Endothelial cell of umbilical vein (primary cell): ENCODE measurements around the gene FAM120B. TPM values are rescaled to one million over a fixed set of nuclear protein-coding genes. Genes with fewer than 3 reads are reported as not detected.

Source experiments
- BruUV-seq: library from RNA; stranded (reverse); fragments of 400-500 nt; replicated peaks from 2 replicates; lab custom pipeline; 2021; lab: Mats Ljungman, UMichigan
- CTCF ChIA-PET: fragments of 300-600, 350-600 bp; sonication (Branson Sonifier 250); formaldehyde crosslinking; loops from one replicate; lab custom pipeline; 2021; ENCODE audit warnings: antibody characterized with exemption, inconsistent platforms; lab: Charles Lee
- POLR2A ChIA-PET: fragments of 300-600, 350-600 bp; sonication (Branson Sonifier 250); formaldehyde crosslinking; loops from one replicate; lab custom pipeline; 2021; ENCODE audit warnings: antibody characterized with exemption, inconsistent platforms; lab: Charles Lee
- DNase-seq: peaks from one replicate; pipeline ENCODE4 v3.0.0-alpha.2; 2011; ENCODE audit warnings: low read depth, low spot score
- FAIRE-seq: peaks from 2 replicates; lab custom pipeline; 2011; peaks lifted over from hg19 to GRCh38; lab: Jason Lieb, UNC
- H2AFZ ChIP-seq: 2 replicates; pipeline ENCODE4 v1.6.0; 2012; ENCODE audit warnings: low read depth, low read length, control low read depth, inconsistent platforms
- H3K27ac ChIP-seq: 2 replicates; pipeline ENCODE4 v1.5.1; 2011; ENCODE audit warnings: low read depth, mild to moderate bottlenecking, control low read depth, low read length, moderate library complexity; ENCODE audit not compliant: insufficient read depth
- H3K27me3 ChIP-seq, 2 experiments: 2 replicates each; pipeline versions ENCODE4 v1.6.0 to v1.6.1; 2011; ENCODE audit warnings: low read length in 2 of 2, mixed read lengths in 1 of 2; ENCODE audit not compliant: control insufficient read depth in 2 of 2, insufficient read depth in 2 of 2
- H3K36me3 ChIP-seq, 2 experiments: 2 replicates in 1 of 2; 3 replicates in 1 of 2; pipeline ENCODE4 v1.5.1; 2011; ENCODE audit warnings: low read length in 2 of 2, mild to moderate bottlenecking in 1 of 2, moderate library complexity in 1 of 2; ENCODE audit not compliant: control insufficient read depth in 2 of 2, insufficient read depth in 2 of 2; ENCODE audit errors: extremely low read depth in 1 of 2
- H3K4me1 ChIP-seq: 3 replicates; pipeline ENCODE4 v1.5.1; 2011; ENCODE audit warnings: mild to moderate bottlenecking, low read length; ENCODE audit not compliant: control insufficient read depth, insufficient read depth; ENCODE audit errors: extremely low read depth
- H3K4me2 ChIP-seq: 2 replicates; pipeline ENCODE4 v1.6.1; 2011; ENCODE audit warnings: low read length, control low read depth, mixed read lengths; ENCODE audit not compliant: insufficient read depth
- H3K4me3 ChIP-seq, 3 experiments: fragments of 200-600 bp in 1 of 3; sonication (generic), shearing (Covaris generic) in 1 of 3; replicated peaks in 1 of 3; 2 replicates each; pipeline ENCODE4 v1.5.1; 2011 to 2016; ENCODE audit warnings: control low read depth in 3 of 3, low read length in 3 of 3, mild to moderate bottlenecking in 2 of 3, inconsistent platforms in 1 of 3, low read depth in 1 of 3, moderate library complexity in 1 of 3; ENCODE audit not compliant: insufficient read depth in 1 of 3
- H3K79me2 ChIP-seq: 2 replicates; pipeline ENCODE4 v1.6.0; 2012; ENCODE audit warnings: low read length, inconsistent platforms; ENCODE audit not compliant: control insufficient read depth, insufficient read depth
- H3K9ac ChIP-seq: replicated peaks from 2 replicates; pipeline ENCODE3; 2011; ENCODE audit warnings: low read length, control low read depth; ENCODE audit not compliant: insufficient read depth; ENCODE audit errors: extremely low read depth
- H3K9me1 ChIP-seq: replicated peaks from 3 replicates; pipeline ENCODE4 v1.6.0; 2011; ENCODE audit warnings: mild to moderate bottlenecking, low read length; ENCODE audit not compliant: control insufficient read depth, insufficient read depth; ENCODE audit errors: extremely low read depth
- H3K9me3 ChIP-seq: replicated peaks from 2 replicates; pipeline ENCODE4 v1.5.1; 2012; ENCODE audit warnings: low read length, inconsistent platforms; ENCODE audit not compliant: control insufficient read depth, insufficient read depth
- H4K20me1 ChIP-seq: replicated peaks from 2 replicates; pipeline ENCODE3; 2011; ENCODE audit warnings: mild to moderate bottlenecking, low read length; ENCODE audit not compliant: control insufficient read depth, insufficient read depth; ENCODE audit errors: extremely low read depth
- EZH2 ChIP-seq: IDR thresholded peaks from 2 replicates; pipeline ENCODE4 v1.6.1; 2012; ENCODE audit warnings: borderline replicate concordance, low read depth, mild to moderate bottlenecking, moderate library complexity, low read length, inconsistent platforms; ENCODE audit not compliant: severe bottlenecking
- FOS ChIP-seq: IDR thresholded peaks from 2 replicates; pipeline ENCODE4 v1.6.1; 2011; ENCODE audit warnings: mild to moderate bottlenecking, low read length, moderate library complexity, borderline replicate concordance; ENCODE audit not compliant: insufficient read depth
- GATA2 ChIP-seq: IDR thresholded peaks from 2 replicates; pipeline ENCODE4 v1.7.0; 2011; ENCODE audit warnings: low read depth, mild to moderate bottlenecking, moderate library complexity, mixed read lengths, low read length; ENCODE audit not compliant: insufficient read length, insufficient read depth
- JUN ChIP-seq: IDR thresholded peaks from 2 replicates; pipeline ENCODE4 v1.6.1; 2011; ENCODE audit warnings: borderline replicate concordance, low read depth; ENCODE audit not compliant: insufficient read length, insufficient read depth
- MYC ChIP-seq: IDR thresholded peaks from one replicate; pipeline ENCODE4 v1.6.1; 2011; ENCODE audit warnings: mild to moderate bottlenecking, low read depth, low read length
- POLR2A ChIP-seq: IDR thresholded peaks from 2 replicates; pipeline ENCODE4 v1.6.1; 2012; ENCODE audit warnings: low read depth, mild to moderate bottlenecking, control low read depth, low read length
- POLR2AphosphoS5 ChIP-seq: IDR thresholded peaks from 2 replicates; pipeline ENCODE4 v1.6.1; 2012; ENCODE audit warnings: low read depth, mild to moderate bottlenecking, control low read depth, low read length, moderate library complexity; ENCODE audit not compliant: insufficient read depth
- dilution Hi-C: fragments of 300-500 bp; cut with MboI; formaldehyde crosslinking; loops from one replicate; pipeline ENCODE4 v1.15.0; 2019; ENCODE audit warnings: low sequenced_read_pairs; ENCODE audit not compliant: extremely low pct_ligation_motif_present
- intact Hi-C: fragments of 100-400 bp; cut with micrococcal nuclease; formaldehyde crosslinking; loops from one replicate; pipeline ENCODE4 v1.10.0; 2022
- polyA plus RNA-seq, 4 experiments: library from polyadenylated mRNA; depleted of rRNA in 3 of 4; stranded (reverse) in 3 of 4; unstranded in 1 of 4; fragments of >200 nt; gene quantifications; 2 replicates each; pipeline versions ENCODE4 v1.2.1 to v1.2.3, GENCODE V29; 2011 to 2012; ENCODE audit warnings: missing spikeins in 1 of 4
- total RNA-seq: library from RNA; stranded (reverse); gene quantifications from 2 replicates; pipeline ENCODE4 v1.2.3, GENCODE V29; 2021
- TF ChIP-seq, protein P1 (sequence below), 2 donors: IDR thresholded peaks; 1 replicate in 1 of 2; 2 replicates in 1 of 2; pipeline ENCODE4 v1.5.1; 2011; ENCODE audit warnings: low read length in 2 of 2, mild to moderate bottlenecking in 2 of 2, moderate library complexity in 2 of 2, control low read depth in 1 of 2, inconsistent platforms in 1 of 2, low read depth in 1 of 2; ENCODE audit not compliant: insufficient read depth in 1 of 2; ENCODE audit errors: extremely low read depth in 1 of 2
- TF ChIP-seq, protein P2 (sequence below): IDR thresholded peaks from 2 replicates; pipeline ENCODE4 v1.6.1; 2011; ENCODE audit not compliant: insufficient read depth, insufficient read length

FAM120B gene
- total and polyA plus RNA-seq, 2 donors (not counting 3 experiments of a cell fraction or from before 2014, with no cell fraction given) = 10.8 to 28.2 TPM

DNA sequence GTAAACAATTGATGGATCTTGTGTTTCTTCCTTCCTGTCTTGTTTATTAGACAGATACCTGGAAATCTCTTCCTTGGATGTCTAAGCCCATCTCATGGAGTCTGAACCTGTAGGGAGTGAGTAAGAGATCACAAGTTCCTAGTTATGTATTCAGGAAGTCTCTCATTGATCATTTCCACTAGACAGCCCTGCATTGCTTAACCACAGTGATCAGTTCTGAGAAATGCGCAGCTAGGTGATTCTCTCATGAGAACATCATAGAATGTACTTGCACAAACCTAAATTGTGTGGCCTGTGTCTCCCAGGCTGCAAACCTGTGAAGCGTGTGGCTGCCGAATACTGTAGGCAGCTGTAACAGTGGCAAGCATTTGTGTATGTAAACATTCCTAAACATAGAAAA lies 39.1 kb downstream of the FAM120B start:
- BruUV-seq = no TSS peak
- no peaks in the 10 kb centered on the region for H3K9me1 ChIP-seq
- dilution Hi-C loops = no loop called here
- H3K4me1 ChIP-seq = peaks cover 17% of the 10 kb centered on the region
- no peaks in the 10 kb centered on the region for H3K9me3 ChIP-seq
- CTCF ChIA-PET = interaction anchor here (1.8 kb wide), 1 partner anchor 514 kb away, joined by 4 read pairs; no protein-coding TSS in a partner anchor
- no peaks in the 10 kb centered on the region for H4K20me1 ChIP-seq
- H3K4me2 ChIP-seq = no peak overlapping the region
- POLR2A ChIA-PET = no interaction called here
- peaks cover 3 to 11% of the 10 kb centered on the region in 2 experiments for H3K36me3 ChIP-seq
- peaks cover 9% of the 10 kb centered on the region for H3K79me2 ChIP-seq
- H3K9ac ChIP-seq = no peak overlapping the region
- intact Hi-C loops = loop anchor here (1.0 to 5.0 kb wide), 3 partner anchors 39 to 92 kb away; partner anchors contain the start of gene FAM120B
- no peak overlapping the region for H3K4me3 ChIP-seq
- TF ChIP-seq FOS (no peak), MYC (no peak), EZH2 (no peak), POLR2A (no peak), JUN (no peak), POLR2AphosphoS5 (no peak), GATA2 (no peak)
- TF ChIP-seq, protein P1, sequence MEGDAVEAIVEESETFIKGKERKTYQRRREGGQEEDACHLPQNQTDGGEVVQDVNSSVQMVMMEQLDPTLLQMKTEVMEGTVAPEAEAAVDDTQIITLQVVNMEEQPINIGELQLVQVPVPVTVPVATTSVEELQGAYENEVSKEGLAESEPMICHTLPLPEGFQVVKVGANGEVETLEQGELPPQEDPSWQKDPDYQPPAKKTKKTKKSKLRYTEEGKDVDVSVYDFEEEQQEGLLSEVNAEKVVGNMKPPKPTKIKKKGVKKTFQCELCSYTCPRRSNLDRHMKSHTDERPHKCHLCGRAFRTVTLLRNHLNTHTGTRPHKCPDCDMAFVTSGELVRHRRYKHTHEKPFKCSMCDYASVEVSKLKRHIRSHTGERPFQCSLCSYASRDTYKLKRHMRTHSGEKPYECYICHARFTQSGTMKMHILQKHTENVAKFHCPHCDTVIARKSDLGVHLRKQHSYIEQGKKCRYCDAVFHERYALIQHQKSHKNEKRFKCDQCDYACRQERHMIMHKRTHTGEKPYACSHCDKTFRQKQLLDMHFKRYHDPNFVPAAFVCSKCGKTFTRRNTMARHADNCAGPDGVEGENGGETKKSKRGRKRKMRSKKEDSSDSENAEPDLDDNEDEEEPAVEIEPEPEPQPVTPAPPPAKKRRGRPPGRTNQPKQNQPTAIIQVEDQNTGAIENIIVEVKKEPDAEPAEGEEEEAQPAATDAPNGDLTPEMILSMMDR (IDR thresholded peaks at IDR 0.05; ENCODE audit: extremely low read depth in 1 of 2, insufficient read depth in 1 of 2, low read depth in 1 of 2, low read length in 2 of 2) = no peak
- TF ChIP-seq, protein P2, sequence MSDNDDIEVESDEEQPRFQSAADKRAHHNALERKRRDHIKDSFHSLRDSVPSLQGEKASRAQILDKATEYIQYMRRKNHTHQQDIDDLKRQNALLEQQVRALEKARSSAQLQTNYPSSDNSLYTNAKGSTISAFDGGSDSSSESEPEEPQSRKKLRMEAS = no peak
- FAIRE-seq (no peak), DNase-seq (peak; percentile 9)
- H3K27me3 ChIP-seq = no peaks in the 10 kb centered on the region
- H3K27ac ChIP-seq = peak overlapping the region; percentile 85
- H2AFZ ChIP-seq = no peak overlapping the region
